ENCODE measurements around the gene FRS2.

FRS2 gene

GRCh38 chr12:69502345-69503081, 32.3 kb downstream of the FRS2 start:
- peak; percentile 91 for DNase-seq

- no peak for DNase-seq
These were observed 37.9 kb downstream of the FRS2 start for GRCh38 chr12:69508091-69508490.

- no peak for DNase-seq
These were observed 38.4 kb downstream of the FRS2 start for GRCh38 chr12:69508621-69509020.

GRCh38 chr12:69509308-69509736, 39.1 kb downstream of the FRS2 start:
- DNase-seq = peak; percentile 78

DNA sequence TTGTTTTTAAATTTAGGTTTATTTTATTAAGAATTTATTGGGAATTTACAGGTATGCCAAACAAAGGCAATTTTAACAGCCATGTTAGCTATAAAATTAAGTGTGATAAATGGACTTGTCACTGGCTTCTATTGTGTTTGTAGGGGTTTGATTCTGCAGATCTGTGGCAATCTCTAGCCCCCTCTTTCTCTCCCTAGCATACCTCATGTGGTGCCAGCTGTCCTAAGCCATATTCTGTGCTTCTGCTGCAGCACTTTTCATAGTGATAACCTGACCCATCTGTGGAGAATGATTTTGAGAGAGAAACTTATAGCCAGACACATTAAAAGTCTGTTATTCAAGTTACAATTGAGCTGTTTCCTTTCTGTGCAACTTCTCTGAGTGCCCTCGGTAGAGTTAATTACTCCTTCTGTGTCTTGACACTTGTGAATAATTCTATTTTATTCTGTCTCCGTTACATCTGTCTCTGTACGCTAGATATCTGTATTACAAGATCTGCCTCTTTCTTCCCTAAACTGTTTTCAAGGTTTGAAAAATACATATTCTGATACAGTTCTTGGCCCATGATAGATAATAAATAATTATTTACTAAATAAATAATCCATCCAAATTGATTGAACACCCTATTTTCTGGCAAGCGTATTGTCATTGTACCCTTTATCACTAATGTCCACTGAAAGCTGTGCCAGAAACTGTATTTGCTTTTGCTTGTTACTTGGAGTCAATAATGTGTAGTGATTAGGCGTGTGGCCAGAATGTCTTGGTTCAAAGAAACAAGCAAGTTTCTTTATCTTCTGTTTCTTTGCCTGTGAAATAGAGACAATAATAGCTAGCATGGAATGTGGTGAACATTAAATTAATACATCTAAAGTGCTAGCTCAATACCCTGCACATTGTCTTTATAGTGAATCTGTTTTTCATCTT, 40.0 kb downstream of the FRS2 start:
- DNase-seq = no peak

GRCh38 chr12:69511016-69511415, 40.8 kb downstream of the FRS2 start:
- no peak for DNase-seq

DNA sequence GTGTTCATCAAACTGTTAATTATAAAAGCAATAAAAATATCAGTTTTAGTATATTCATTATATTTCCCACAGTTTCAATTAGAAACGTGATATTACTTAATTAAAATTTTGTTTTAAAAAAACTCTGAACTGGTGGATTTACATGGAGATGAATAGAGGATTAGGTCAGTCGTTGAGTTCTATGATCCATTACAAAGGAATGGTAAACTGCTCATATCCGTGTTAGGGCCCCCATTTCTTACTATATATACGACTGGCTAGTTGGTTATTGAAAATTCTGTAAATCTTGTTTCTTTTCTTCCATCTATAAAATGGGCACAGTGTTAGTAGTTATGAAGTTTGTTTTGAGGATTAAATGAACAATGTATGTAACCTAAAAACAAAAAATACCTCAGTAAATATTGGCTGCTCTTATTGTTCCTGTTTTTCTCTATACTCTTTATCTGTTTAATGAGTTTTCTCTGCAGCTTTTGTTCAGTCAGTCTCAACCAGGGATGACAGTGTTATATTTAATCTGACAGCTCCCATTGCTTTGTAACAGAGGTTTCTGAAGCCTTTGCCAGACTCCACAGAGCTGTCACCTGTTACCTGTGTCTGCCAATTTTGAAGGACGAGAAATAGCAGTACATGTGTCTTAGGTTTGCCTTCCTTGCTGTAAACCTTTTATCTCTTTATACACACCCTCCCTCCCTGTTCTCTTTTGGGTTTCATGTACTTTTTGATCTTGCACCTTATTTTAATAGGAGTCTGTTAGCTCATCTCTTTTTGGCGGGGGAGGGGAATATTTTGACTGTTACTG, 41.5 kb downstream of the FRS2 start:
- peak; percentile 31 for DNase-seq

- peak; percentile 29 for DNase-seq
These were observed 42.6 kb downstream of the FRS2 start for GRCh38 chr12:69512820-69513219.

DNA sequence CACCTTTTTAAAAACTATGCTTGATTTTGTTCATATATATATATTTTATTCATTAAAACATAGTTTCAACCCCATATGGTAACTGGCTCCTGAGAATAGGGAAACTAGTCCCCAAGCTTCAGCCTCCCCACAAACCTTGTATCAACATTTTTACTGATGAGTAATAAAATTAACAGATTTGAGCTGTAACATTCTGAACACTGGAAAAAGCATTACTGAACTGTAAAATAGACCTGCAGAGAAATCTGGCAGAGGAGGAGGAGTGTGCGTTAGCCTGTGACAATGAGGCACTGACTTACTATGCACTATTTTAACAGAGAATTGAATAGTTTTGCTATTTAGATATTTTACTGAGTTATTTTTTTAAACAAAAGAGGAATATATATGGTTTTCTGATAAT, 43.1 kb downstream of the FRS2 start:
- peak; percentile 59 for DNase-seq

- no peak for DNase-seq
These were observed 43.9 kb downstream of the FRS2 start for GRCh38 chr12:69514111-69514510.

GRCh38 chr12:69514845-69515244, 44.7 kb downstream of the FRS2 start:
- no peak for DNase-seq

- no peak for DNase-seq
These were observed 45.3 kb downstream of the FRS2 start for GRCh38 chr12:69515394-69515930.

- no peak for DNase-seq
These were observed 46.8 kb downstream of the FRS2 start for GRCh38 chr12:69516950-69517349.

- no peak for DNase-seq
These were observed 47.2 kb downstream of the FRS2 start for GRCh38 chr12:69517406-69517805.

GRCh38 chr12:69519871-69520270, 49.7 kb downstream of the FRS2 start:
- peak; percentile 77 for DNase-seq

GRCh38 chr12:69523433-69524330, 53.5 kb downstream of the FRS2 start:
- DNase-seq = no peak

DNA sequence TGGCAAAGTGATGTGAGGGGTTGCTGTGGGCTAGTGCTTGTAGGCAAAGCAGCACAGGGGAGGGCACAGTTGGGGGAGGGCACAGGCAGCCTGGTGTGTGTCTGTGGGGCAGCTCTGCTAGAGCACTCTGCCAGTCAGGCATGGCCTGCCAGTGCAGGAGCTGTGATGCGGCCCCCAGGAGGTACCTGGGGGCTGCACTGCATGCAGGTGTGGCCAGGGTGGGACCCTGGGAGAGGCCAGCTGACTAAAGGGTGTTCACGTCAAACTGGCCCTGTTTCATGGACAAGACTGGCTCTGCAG, 54.1 kb downstream of the FRS2 start:
- DNase-seq = no peak

- peak; percentile 60 for DNase-seq
These were observed 54.7 kb downstream of the FRS2 start for GRCh38 chr12:69524755-69525469.

DNA sequence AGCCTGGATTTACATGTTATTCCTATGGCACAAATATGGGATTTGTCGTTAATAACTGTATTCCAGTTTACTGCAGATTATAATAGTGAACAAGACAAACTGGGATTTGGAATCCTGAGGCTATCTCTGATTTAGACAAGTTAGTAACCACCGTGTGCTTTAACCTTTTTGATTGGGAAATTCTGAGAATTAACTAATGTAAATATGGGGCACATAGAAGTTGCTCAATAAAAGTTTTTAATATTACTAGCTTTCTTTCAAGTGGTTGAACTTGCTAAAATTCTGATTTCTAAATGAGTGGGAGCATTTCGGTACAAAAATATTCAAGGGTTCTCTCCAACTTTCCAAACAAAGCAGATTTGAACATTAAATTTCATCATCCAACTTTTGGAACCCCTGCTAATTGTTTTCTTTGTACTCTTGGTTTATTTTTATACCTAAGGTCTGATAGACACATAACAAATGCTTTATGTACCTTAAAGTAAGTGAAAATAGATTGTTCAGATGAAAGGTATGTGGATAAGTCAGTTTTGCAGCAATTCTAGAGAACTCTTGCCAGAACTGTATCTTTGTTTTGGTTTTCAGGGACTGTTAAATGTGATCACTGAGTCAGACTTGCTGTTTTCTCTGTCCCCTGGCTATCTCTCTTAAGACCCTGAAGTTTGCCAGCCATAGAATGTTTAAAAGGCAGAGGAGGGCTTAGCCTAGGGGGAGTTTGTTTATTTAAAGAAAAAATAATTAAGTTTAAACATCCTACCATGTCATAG, 57.5 kb downstream of the FRS2 start:
- DNase-seq = peak; percentile 84

DNA sequence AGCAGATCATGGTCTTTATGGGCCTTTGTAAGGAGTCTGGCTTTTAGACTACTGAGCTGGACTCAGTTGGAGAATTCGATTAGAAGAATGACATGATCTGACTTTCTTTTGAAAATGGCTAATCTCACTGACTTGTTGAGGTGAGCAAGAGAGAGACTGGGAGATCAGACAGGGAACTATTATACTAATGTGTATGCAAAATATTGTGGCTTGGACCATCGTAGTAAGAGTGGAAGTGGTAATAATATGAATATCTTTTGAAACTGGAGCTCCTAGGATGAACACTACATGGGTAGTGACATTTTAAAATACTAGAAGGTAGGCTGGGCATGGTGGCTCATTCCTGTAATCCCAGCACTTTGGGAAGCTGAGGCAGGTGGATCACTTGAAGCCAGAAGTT, 58.8 kb downstream of the FRS2 start:
- no peak for DNase-seq

- DNase-seq = no peak
These were observed 63.7 kb downstream of the FRS2 start for GRCh38 chr12:69533844-69534243.
